IPS-15b (cell line): ENCODE measurements around the gene DOCK7.
A peak's percentile ranks its signal among the peaks of the same experiment; 100 is the strongest.
"Not testable (repeated sequence)": the region's sequence is repeated elsewhere in the genome, so short reads cannot be mapped to it uniquely, and the experiment has no call there.

Experiments
- H3K27me3 ChIP-seq: one replicate; pipeline ENCODE4 v1.6.1; 2013; ENCODE audit warnings: low read length; ENCODE audit not compliant: control insufficient read depth, insufficient read depth
- H3K36me3 ChIP-seq: one replicate; pipeline ENCODE4 v1.6.1; 2013; ENCODE audit warnings: low read length; ENCODE audit not compliant: control insufficient read depth, insufficient read depth
- H3K4me1 ChIP-seq: one replicate; pipeline ENCODE4 v1.6.1; 2013; ENCODE audit warnings: mild to moderate bottlenecking, low read length; ENCODE audit not compliant: control insufficient read depth, insufficient read depth
- H3K4me3 ChIP-seq: one replicate; pipeline ENCODE4 v1.5.1; 2013; ENCODE audit warnings: low read depth, low read length
- H3K9ac ChIP-seq: one replicate; pipeline ENCODE4 v1.6.1; 2013; ENCODE audit warnings: low read depth, mild to moderate bottlenecking, low read length
- H3K9me3 ChIP-seq: one replicate; pipeline ENCODE4 v1.6.1; 2013; ENCODE audit warnings: mild to moderate bottlenecking, low read length; ENCODE audit not compliant: control insufficient read depth, insufficient read depth

The DOCK7 gene

GRCh38 chr1:62718400-62718799, 30.2 kb upstream of the DOCK7 start:
- not testable (repeated sequence) for H3K9ac ChIP-seq, H3K36me3 ChIP-seq, H3K9me3 ChIP-seq, H3K4me3 ChIP-seq, H3K4me1 ChIP-seq, H3K27me3 ChIP-seq

GRCh38 chr1:62717483-62717882, 29.3 kb upstream of the DOCK7 start:
- Histone ChIP-seq H3K4me3 (no peak overlapping the region), H3K27me3 (no peaks in the 10 kb centered on the region), H3K9ac (no peak overlapping the region), H3K36me3 (no peaks in the 10 kb centered on the region), H3K9me3 (no peaks in the 10 kb centered on the region), H3K4me1 (no peaks in the 10 kb centered on the region)

GRCh38 chr1:62716397-62716796, 28.2 kb upstream of the DOCK7 start:
- Histone ChIP-seq H3K9me3 (no peaks in the 10 kb centered on the region), H3K4me1 (no peaks in the 10 kb centered on the region), H3K27me3 (no peaks in the 10 kb centered on the region), H3K4me3 (no peak overlapping the region), H3K36me3 (no peaks in the 10 kb centered on the region), H3K9ac (no peak overlapping the region)

GRCh38 chr1:62712336-62713243, 24.4 kb upstream of the DOCK7 start:
- H3K9ac ChIP-seq, result no peak overlapping the region

GRCh38 chr1:62707744-62708120, 19.5 kb upstream of the DOCK7 start:
- H3K9ac ChIP-seq, result no peak overlapping the region

More at GRCh38 chr1:62712336-62713243, 24.4 kb upstream of the DOCK7 start:
- H3K27me3 ChIP-seq, result no peaks in the 10 kb centered on the region
- no peaks in the 10 kb centered on the region for H3K9me3 ChIP-seq
- H3K4me3 ChIP-seq, result no peak overlapping the region
- no peaks in the 10 kb centered on the region for H3K4me1 ChIP-seq
- no peaks in the 10 kb centered on the region for H3K36me3 ChIP-seq

GRCh38 chr1:62706985-62707743, 19.0 kb upstream of the DOCK7 start:
- H3K36me3 ChIP-seq, result peaks cover 4% of the 10 kb centered on the region
- H3K4me1 ChIP-seq, result no peaks in the 10 kb centered on the region
- H3K9me3 ChIP-seq, result peaks cover 9% of the 10 kb centered on the region
- H3K27me3 ChIP-seq, result no peaks in the 10 kb centered on the region
- no peak overlapping the region for H3K4me3 ChIP-seq
- H3K9ac ChIP-seq, result no peak overlapping the region

More at GRCh38 chr1:62707744-62708120, 19.5 kb upstream of the DOCK7 start:
- H3K9me3 ChIP-seq, result peaks cover 9% of the 10 kb centered on the region
- no peaks in the 10 kb centered on the region for H3K27me3 ChIP-seq
- H3K36me3 ChIP-seq, result peaks cover 4% of the 10 kb centered on the region
- no peak overlapping the region for H3K4me3 ChIP-seq
- no peaks in the 10 kb centered on the region for H3K4me1 ChIP-seq

GRCh38 chr1:62698161-62698560, 10.0 kb upstream of the DOCK7 start:
- H3K9ac ChIP-seq, H3K27me3 ChIP-seq, H3K36me3 ChIP-seq, H3K4me1 ChIP-seq, H3K9me3 ChIP-seq, H3K4me3 ChIP-seq: not testable (repeated sequence)

GRCh38 chr1:62694479-62694878, 6.3 kb upstream of the DOCK7 start:
- not testable (repeated sequence) for H3K4me1 ChIP-seq, H3K9ac ChIP-seq, H3K4me3 ChIP-seq, H3K27me3 ChIP-seq, H3K36me3 ChIP-seq, H3K9me3 ChIP-seq

GRCh38 chr1:62693123-62693522, 4.9 kb upstream of the DOCK7 start:
- Histone ChIP-seq H3K4me3 (no peak overlapping the region), H3K36me3 (no peaks in the 10 kb centered on the region), H3K9ac (no peak overlapping the region), H3K27me3 (no peaks in the 10 kb centered on the region), H3K9me3 (no peaks in the 10 kb centered on the region), H3K4me1 (no peaks in the 10 kb centered on the region)

GRCh38 chr1:62691062-62691844, 3.1 kb upstream of the DOCK7 start:
- Histone ChIP-seq H3K27me3 (no peaks in the 10 kb centered on the region), H3K4me1 (no peaks in the 10 kb centered on the region)

GRCh38 chr1:62689524-62689923, 1.3 kb upstream of the DOCK7 start:
- H3K4me3 ChIP-seq, result peak overlapping the region; percentile 20
- H3K9ac ChIP-seq, result no peak overlapping the region
- H3K9me3 ChIP-seq, result no peaks in the 10 kb centered on the region
- H3K27me3 ChIP-seq, result no peaks in the 10 kb centered on the region
- no peaks in the 10 kb centered on the region for H3K36me3 ChIP-seq
- H3K4me1 ChIP-seq, result no peaks in the 10 kb centered on the region

More at GRCh38 chr1:62691062-62691844, 3.1 kb upstream of the DOCK7 start:
- Histone ChIP-seq H3K36me3 (no peaks in the 10 kb centered on the region), H3K9me3 (no peaks in the 10 kb centered on the region), H3K4me3 (no peak overlapping the region), H3K9ac (no peak overlapping the region)
